Astrocyte of the cerebellum (primary cell): ENCODE results near the gene CPEB4.

Experiments used
- DNase-seq: peaks from one replicate; pipeline ENCODE4 v3.0.0-alpha.2; 2011; ENCODE audit warnings: low read depth
- H3K4me3 ChIP-seq: 2 replicates; pipeline ENCODE4 v1.5.1; 2011; ENCODE audit warnings: mild to moderate bottlenecking, low read depth, low read length, moderate library complexity
- in situ Hi-C: cut with HindIII; loops from 2 replicates; pipeline ENCODE4 v1.10.0; 2017; ENCODE audit warnings: low sequenced_read_pairs
- TF ChIP-seq, protein P1 (sequence below): IDR thresholded peaks from 2 replicates; pipeline ENCODE4 v1.5.1; 2012; ENCODE audit warnings: low read length, low read depth, moderate library complexity, mild to moderate bottlenecking; ENCODE audit errors: missing control alignments

Gene CPEB4

DNA sequence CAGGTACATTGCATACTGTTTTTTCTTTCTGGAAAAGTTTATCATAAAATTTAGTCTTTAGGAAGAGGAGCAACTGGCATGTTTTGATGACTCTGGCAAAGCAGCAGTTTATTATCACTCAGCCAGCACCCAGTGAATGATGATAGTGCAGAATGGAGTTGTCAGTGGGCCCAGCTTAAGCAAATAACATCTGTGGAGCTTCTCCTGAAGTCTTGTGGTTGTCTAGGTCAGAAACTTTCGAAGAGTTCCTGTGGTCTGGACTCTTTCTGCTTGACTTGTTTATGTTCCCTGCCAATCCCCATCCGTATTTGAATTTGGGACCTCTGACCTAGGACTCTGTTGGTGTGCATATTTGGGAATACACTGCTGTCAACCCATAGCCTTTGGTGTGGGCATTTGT, 62.7 kb downstream of the CPEB4 start:
- in situ Hi-C loops, result no loop called here
- no peak overlapping the region for H3K4me3 ChIP-seq
- no peak for DNase-seq

DNA sequence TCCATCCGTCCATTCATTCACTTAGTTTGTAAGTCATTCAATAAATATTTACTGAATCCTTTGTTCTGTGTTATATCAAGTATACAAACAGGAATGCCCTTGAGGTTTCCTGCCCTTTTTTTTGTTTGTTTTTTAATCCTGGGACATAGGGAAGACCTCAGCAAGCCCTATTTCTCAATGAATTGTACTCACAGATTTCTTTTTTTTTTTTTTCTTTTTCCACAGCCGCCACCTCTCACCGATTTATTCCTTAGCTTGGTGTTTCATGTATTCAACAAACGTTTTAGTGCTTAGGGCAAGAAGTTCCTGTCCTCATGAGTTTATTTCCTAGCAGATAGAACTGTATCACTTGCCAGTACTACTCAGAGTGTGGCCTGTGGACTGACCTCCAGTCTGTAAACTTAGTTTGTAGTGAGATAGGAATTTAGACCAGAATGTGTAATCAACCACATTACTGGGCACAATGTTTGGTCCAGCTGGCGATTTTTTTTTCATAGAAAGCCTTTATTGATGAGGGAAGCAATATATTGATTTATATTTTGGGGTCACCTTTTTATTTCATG, 65.5 kb downstream of the CPEB4 start:
- TF ChIP-seq, protein P1, sequence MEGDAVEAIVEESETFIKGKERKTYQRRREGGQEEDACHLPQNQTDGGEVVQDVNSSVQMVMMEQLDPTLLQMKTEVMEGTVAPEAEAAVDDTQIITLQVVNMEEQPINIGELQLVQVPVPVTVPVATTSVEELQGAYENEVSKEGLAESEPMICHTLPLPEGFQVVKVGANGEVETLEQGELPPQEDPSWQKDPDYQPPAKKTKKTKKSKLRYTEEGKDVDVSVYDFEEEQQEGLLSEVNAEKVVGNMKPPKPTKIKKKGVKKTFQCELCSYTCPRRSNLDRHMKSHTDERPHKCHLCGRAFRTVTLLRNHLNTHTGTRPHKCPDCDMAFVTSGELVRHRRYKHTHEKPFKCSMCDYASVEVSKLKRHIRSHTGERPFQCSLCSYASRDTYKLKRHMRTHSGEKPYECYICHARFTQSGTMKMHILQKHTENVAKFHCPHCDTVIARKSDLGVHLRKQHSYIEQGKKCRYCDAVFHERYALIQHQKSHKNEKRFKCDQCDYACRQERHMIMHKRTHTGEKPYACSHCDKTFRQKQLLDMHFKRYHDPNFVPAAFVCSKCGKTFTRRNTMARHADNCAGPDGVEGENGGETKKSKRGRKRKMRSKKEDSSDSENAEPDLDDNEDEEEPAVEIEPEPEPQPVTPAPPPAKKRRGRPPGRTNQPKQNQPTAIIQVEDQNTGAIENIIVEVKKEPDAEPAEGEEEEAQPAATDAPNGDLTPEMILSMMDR, result no peak
- in situ Hi-C loops, result no loop called here
- no peak for DNase-seq
- H3K4me3 ChIP-seq, result no peak overlapping the region

More for the DNA sequence above, 62.7 kb downstream of the CPEB4 start:
- TF ChIP-seq, protein P1, result no peak

DNA sequence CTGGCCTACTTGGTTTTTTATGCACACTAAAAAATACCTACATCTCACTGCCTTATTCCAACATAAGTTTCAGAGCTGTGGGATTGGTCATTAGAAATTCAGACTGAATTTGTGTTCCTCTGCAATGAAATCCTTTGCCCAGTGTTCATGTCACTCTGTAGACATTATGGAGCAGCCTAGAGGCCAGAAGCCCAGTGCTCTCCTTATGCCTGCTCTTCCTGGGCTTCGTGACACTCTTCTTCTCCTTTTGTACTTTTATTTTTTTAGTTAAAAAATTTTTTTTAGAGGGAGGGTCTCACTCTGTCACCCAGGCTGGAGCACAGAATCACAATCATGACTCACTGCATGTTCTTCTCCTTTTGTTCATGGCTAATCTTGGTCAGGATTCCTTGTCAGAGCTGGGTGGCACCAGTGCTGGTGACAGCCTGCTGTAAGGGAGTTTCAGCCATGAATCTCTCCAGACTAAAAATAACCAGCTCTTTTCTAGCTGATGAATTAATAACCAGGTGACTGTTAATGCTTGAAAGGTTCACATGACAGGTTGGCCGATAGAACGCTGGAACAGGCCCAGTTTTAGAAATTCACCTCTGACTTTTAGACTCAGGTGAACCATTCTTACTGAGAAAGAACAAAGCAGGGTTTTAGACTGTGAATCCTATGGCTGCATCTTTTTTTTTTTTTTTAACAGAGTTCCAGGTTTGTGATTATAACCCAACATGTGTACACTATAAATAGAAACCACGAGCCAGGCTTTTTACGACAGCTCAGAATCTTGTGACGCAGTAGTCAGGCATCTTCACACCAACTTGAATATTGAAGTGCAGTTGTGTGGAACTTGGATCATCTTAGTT, 66.7 kb downstream of the CPEB4 start:
- H3K4me3 ChIP-seq, result no peak overlapping the region
- DNase-seq, result no peak
- in situ Hi-C loops, result no loop called here

DNA sequence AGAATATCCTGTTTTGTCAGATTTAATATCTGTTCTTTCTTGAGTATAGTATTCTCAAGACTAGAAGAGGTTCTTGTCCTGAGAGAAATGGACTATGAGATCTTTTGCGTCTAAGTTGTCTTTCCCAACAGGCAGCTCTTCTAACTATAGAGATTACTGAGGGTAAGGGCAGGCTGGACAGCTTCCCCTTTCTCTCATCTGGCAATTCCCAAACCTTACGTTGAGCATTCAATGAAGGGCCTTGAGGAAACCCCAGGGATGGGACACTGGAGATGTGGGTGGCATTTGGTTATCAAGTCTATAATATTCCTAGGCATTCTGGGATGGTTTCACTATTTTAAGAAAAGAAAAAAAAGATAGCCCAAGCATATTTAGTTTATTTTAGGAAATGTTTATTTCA, 72.8 kb downstream of the CPEB4 start:
- in situ Hi-C loops, result no loop called here

More for the DNA sequence above, 66.7 kb downstream of the CPEB4 start:
- TF ChIP-seq, protein P1, result no peak

DNA sequence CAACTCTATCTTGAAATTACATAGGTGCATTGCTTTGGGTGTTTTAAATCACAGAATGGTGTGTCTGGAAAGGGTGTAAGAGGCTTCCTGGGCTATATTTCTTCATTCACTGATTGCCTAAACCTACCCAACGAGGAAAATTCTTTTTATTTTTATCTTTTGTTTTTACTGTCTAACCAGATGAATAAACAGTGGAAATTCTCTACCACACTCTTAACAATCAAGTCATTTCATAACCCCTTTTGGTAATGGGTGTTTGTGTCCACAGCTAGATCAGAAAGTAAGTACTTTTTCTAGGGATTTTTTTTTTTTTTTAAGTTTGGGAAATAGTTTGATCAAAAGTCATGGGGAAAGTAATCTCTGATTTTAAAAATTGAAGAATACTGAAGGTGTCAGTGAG, 73.3 kb downstream of the CPEB4 start:
- no peak overlapping the region for H3K4me3 ChIP-seq
- in situ Hi-C loops, result no loop called here
- no peak for DNase-seq
- TF ChIP-seq, protein P1, result no peak

More for the DNA sequence above, 72.8 kb downstream of the CPEB4 start:
- DNase-seq, result no peak
- TF ChIP-seq, protein P1, result no peak
- no peak overlapping the region for H3K4me3 ChIP-seq

DNA sequence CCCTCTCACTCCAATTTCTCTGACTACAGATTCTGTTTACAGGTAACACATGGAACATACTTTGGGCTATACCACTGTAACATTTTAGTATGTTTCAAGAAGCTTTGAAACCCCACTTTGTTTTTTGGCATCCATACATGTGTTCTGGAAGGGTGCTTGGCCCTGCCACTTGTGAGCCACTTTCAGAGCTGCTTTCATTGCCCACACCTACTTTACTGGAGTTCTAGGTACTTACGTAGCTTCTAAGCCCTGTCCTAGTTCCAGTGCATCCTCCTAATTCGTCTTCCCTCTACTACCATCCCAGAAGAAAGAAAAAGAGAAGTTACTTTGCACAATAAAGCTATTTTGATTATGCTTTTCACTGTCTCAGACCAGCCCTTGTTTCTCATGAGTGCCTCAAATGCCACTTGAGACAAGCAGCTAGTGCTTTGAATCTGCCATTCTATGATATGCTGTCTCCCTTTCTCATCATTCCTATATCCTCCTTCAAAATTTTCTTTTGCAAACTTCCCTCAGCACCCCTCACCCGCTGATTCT, 74.4 kb downstream of the CPEB4 start:
- DNase-seq, result no peak
- H3K4me3 ChIP-seq, result no peak overlapping the region
- TF ChIP-seq, protein P1, result no peak
- in situ Hi-C loops, result no loop called here
